Ovary (tissue), 9 donors: Measurements from ENCODE around the gene ENTPD8. TPM values are rescaled to one million over a fixed set of nuclear protein-coding genes. Genes with fewer than 3 reads are reported as not detected.

Experiments
- DNase-seq, 5 donors: peaks; one replicate each; pipeline ENCODE4 v3.0.0-alpha.2; 2019 to 2020
- H3K27ac ChIP-seq, 2 donors: fragments of 200-600 bp; one replicate each; pipeline versions ENCODE4 v1.5.1 to v1.8.0; 2019 to 2022
- H3K27me3 ChIP-seq: fragments of 200-600 bp; one replicate; pipeline ENCODE4 v1.8.0; 2022
- H3K36me3 ChIP-seq: fragments of 200-600 bp; sonication (generic); one replicate; pipeline ENCODE4 v1.5.1; 2019
- H3K4me1 ChIP-seq: one replicate; pipeline ENCODE4 v1.8.1; 2013; ENCODE audit warnings: mild to moderate bottlenecking, moderate library complexity; ENCODE audit not compliant: insufficient read depth
- H3K4me3 ChIP-seq: fragments of 200-600 bp; sonication (generic); one replicate; pipeline ENCODE4 v1.5.1; 2017
- H3K9me3 ChIP-seq, 2 donors: fragments of 200-600 bp in 1 of 2; sonication (generic) in 1 of 2; one replicate each; pipeline versions ENCODE4 v1.5.1 to v1.8.1; 2013 to 2019; ENCODE audit warnings: mild to moderate bottlenecking in 1 of 2, moderate library complexity in 1 of 2
- EP300 ChIP-seq: sonication (generic); formaldehyde crosslinking; IDR thresholded peaks from one replicate; pipeline ENCODE4 v1.6.1; 2017; ENCODE audit warnings: antibody characterized with exemption
- POLR2A ChIP-seq: fragments of 450-650 bp; IDR thresholded peaks from one replicate; pipeline ENCODE4 v1.6.1; 2017; ENCODE audit warnings: antibody characterized with exemption, mild to moderate bottlenecking, moderate library complexity
- WGBS, 3 donors: extraction: QIAGEN DNeasy Blood & Tissue Kit in 1 of 3; methylation state at CpG; one replicate each; pipeline versions ENCODE4 v1.1.5 to v1.1.7; 2013 to 2017; 5-methylcytosine and 5-hydroxymethylcytosine counted together
- intact Hi-C, 4 donors: fragments of 100-400 bp; cut with DNase I; formaldehyde crosslinking; loops; one replicate each; pipeline versions ENCODE4 v1.11.0 to v1.15.1; 2022 to 2023
- polyA plus RNA-seq, 2 donors: library from polyadenylated mRNA; stranded (reverse); fragments of 200-250 nt in 1 of 2; fragments of 350-450 nt in 1 of 2; fragmentation: Illumina TruSeq in 1 of 2; extraction: RNeasy Lipid Tissue Mini Kit (QIAGEN cat#74804) in 1 of 2; gene quantifications; one replicate each; pipeline ENCODE4 v1.2.3, GENCODE V29; 2013 to 2014
- total RNA-seq, 7 donors: library from RNA; depleted of rRNA in 2 of 7; stranded (reverse); fragments of >200 nt in 2 of 7; fragmentation: NEBNext Ultra II Directional in 3 of 7; extraction: Animal tissue kit (Norgen Biotek cat#: 25700) in 3 of 7; gene quantifications; one replicate each; pipeline versions ENCODE4 v1.1.0 to v1.2.4, GENCODE V29; 2016 to 2023
- TF ChIP-seq, protein P1 (sequence below), 3 donors: fragments of 450-650 bp in 2 of 3; fragments of 200-600 bp in 1 of 3; IDR thresholded peaks; one replicate each; pipeline versions ENCODE4 v1.5.1 to v1.8.0; 2016 to 2022; ENCODE audit warnings: antibody characterized with exemption in 3 of 3, mild to moderate bottlenecking in 1 of 3
- donor health status: DM: no; HTN: no; CAD: no; lungs with moderate emphysema.
- donor health status: DM: no; HTN: no; CAD: no.
- donor health status: Bipolar disorder and iron deficiency.
- donor health status: DM: yes; HTN: yes; CAD: no.
- donor health status: DM: no; HTN: no; CAD: no.
- donor health status: DM: yes; HTN: yes; CAD: no.

Gene ENTPD8
- total and polyA plus RNA-seq, 9 donors, result 0.10 to 0.57 (median 0.17) TPM; not detected in 3

DNA sequence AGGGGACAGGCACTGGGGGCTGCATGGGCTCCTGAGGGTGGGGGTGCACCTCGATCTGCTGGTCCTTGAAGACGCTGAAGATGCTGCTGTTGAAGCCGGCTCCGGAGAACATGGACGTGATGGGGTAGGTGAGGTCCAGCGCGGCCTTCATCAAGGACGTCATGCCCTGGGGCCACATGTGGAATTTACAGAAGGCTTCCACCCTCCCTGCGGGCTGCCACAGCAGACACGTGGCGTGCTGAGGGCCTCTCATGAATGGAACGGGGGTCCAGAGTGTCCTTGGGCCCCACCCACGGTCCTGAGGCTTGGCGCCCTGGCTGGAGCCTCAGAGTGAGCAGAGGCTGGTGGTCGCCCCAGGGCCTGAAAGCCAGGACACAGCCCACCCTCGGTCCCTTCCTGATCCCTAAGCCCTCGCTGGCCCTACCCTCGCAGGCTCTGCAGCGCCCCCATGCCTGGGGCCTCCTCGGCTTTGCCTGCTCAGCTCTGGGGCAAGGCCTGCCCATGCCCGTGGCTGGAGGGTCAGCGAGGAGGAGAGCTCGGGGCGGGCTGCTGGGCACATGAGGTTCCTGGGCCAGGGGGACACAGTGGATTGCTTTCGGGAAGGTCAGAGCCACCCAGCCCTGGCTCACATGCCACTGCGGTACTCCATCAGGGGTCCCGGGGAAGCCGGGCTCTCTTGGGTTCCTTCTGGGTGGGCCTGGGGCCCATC, 23.3 kb upstream of the ENTPD8 start:
- WGBS, 3 donors, result 90 to 91% (median 91%) methylated on average over 28 of the region's 28 CpGs
- H3K27me3 ChIP-seq, result no peaks in the 10 kb centered on the region
- no peaks in the 10 kb centered on the region for H3K9me3 ChIP-seq
- no peak overlapping the region for H3K27ac ChIP-seq
- no peaks in the 10 kb centered on the region for H3K36me3 ChIP-seq
- TF ChIP-seq, protein P1, sequence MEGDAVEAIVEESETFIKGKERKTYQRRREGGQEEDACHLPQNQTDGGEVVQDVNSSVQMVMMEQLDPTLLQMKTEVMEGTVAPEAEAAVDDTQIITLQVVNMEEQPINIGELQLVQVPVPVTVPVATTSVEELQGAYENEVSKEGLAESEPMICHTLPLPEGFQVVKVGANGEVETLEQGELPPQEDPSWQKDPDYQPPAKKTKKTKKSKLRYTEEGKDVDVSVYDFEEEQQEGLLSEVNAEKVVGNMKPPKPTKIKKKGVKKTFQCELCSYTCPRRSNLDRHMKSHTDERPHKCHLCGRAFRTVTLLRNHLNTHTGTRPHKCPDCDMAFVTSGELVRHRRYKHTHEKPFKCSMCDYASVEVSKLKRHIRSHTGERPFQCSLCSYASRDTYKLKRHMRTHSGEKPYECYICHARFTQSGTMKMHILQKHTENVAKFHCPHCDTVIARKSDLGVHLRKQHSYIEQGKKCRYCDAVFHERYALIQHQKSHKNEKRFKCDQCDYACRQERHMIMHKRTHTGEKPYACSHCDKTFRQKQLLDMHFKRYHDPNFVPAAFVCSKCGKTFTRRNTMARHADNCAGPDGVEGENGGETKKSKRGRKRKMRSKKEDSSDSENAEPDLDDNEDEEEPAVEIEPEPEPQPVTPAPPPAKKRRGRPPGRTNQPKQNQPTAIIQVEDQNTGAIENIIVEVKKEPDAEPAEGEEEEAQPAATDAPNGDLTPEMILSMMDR (IDR thresholded peaks at IDR 0.05), result no peak
- TF ChIP-seq EP300, result no peak
- no peak for TF ChIP-seq POLR2A
- peaks cover 2% of the 10 kb centered on the region for H3K4me1 ChIP-seq
- H3K4me3 ChIP-seq, result no peak overlapping the region
- peak in 3 of 5 donors; percentile 16 to 34 (median 24) for DNase-seq
- intact Hi-C loops, result no loop called here

DNA sequence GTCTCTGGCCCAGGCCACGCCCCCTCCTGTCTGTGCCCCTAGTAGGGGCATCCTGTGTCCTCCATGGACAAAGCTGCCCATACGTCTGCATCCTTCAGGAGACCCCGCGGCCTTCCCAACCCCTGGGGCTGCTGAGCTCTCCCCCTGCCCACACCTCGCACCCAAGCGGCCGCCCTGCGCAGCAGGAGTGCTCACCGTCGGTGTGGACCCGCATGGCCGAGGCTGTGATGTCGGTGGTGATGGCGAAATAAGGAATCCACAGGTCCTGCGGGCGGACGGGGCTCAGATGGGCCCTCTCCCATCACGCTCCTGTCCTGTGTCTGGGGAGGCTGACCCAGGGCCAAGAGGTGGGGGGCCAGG, 22.8 kb upstream of the ENTPD8 start:
- peak in 3 of 5 donors; percentile 13 to 23 (median 20) for DNase-seq
- Histone ChIP-seq H3K9me3 (no peaks in the 10 kb centered on the region), H3K36me3 (no peaks in the 10 kb centered on the region), H3K4me3 (no peak overlapping the region), H3K4me1 (peaks cover 3% of the 10 kb centered on the region), H3K27ac (no peak overlapping the region), H3K27me3 (no peaks in the 10 kb centered on the region)
- WGBS, 3 donors, result 96 to 98% (median 97%) methylated on average over 18 of the region's 18 CpGs
- intact Hi-C loops, result no loop called here
- TF ChIP-seq POLR2A (no peak), EP300 (no peak)
- TF ChIP-seq, protein P1 (IDR thresholded peaks at IDR 0.05), result no peak

DNA sequence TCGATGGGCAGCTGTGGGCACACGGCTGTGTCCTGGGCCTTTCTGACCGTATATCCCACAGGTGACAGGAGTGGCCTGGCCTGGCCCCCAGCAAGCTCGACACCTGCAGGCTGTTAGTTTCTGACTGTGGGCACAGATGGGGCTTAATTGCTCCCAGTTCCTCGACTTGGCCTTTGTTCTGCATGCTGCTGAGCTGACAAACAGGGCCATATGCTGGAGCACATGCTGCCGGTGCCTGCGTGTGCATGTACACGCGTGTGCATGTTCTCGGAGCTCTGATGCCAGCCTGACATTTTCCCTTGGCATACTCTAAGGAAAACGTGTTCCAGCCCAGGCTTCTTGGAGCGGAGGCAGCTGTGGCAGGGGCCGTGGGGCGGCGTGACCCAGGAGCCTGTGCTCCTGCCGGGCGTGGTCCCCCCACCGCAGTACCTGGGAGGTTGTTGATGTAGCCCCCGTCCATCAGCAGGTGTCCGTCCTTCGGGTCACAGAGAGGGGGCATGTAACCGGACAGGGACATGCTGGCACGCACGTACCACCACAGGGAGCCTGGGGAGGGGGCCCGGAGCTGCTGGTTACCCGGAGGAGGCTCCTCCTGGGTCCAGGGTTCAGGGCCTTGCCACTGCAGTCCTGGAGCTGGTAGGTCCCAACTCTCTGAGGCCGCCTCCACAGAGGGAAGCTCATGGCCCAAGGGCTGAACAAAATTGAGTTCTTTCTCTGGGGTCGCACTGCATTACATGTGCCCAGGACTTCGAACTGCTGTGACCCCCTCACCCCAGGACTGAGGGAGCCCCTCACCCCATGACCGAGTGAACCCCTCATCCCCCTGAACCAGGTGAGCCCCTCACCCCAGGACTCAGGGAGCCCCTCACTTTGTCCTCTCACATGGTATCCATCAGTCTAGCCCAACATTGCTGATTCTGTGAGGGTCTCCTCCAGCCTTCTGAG, 22.1 kb upstream of the ENTPD8 start:
- Histone ChIP-seq H3K36me3 (no peaks in the 10 kb centered on the region), H3K4me1 (peaks cover 7% of the 10 kb centered on the region), H3K27me3 (no peaks in the 10 kb centered on the region), H3K27ac (no peak overlapping the region), H3K9me3 (no peaks in the 10 kb centered on the region), H3K4me3 (no peak overlapping the region)
- peak in 3 of 5 donors; percentile 19 to 36 (median 27) for DNase-seq
- 91% methylated on average over 30 of the region's 30 CpGs for WGBS, 3 donors
- TF ChIP-seq POLR2A (no peak), EP300 (no peak)
- TF ChIP-seq, protein P1 (IDR thresholded peaks at IDR 0.05), result no peak
- intact Hi-C loops, result no loop called here

DNA sequence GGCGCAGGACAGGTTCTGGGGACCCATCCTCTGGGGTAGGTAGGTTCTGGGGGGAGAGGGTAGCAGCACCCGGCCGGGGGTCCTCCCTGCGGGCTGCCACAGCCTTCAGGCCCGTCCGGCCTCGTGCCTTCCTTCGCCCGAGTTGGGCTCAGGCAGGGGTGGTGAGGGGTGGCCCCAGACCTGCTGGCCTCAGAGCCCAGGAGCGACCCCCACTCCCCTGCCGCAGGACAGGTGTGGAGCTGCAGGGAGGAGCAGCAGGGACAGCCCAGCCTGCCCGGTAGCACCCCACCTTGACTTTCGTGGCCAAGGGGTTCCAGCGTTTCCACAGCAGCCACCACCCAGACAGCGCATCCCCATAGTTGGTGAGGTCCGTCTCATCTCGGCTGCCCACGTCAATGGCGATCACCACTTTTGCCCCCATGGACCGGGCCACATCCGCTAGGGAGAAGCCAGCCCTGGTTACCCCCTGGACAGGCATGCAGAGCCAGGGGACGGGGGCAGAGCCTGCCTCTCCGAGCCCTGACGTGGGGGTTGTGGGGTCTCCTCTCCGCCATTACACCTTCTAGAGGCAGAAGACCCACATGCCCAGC, 21.3 kb upstream of the ENTPD8 start:
- peaks cover 9% of the 10 kb centered on the region for H3K4me1 ChIP-seq
- H3K27ac ChIP-seq, result no peak overlapping the region
- intact Hi-C loops, result no loop called here
- peak in 3 of 5 donors; percentile 19 to 32 (median 32) for DNase-seq
- no peaks in the 10 kb centered on the region for H3K36me3 ChIP-seq
- TF ChIP-seq, protein P1 (IDR thresholded peaks at IDR 0.05), result no peak
- TF ChIP-seq POLR2A, result no peak
- no peak for TF ChIP-seq EP300
- H3K4me3 ChIP-seq, result no peak overlapping the region
- 93 to 96% (median 94%) methylated on average over 19 to 25 of the region's 25 CpGs for WGBS, 3 donors
- no peaks in the 10 kb centered on the region for H3K9me3 ChIP-seq
- H3K27me3 ChIP-seq, result no peaks in the 10 kb centered on the region
